GM18868 (cell line): ENCODE data around the gene CREB3L1.
"Not testable (repeated sequence)": the region's sequence is repeated elsewhere in the genome, so short reads cannot be mapped to it uniquely, and the experiment has no call there.

Experiments used
- ATAC-seq: cut with Tn5 transposase; IDR thresholded peaks from one replicate; pipeline ENCODE4 v1.9.1; 2021; ENCODE audit warnings: mild to moderate bottlenecking, moderate library complexity; ENCODE audit not compliant: unreplicated experiment

The CREB3L1 gene

DNA sequence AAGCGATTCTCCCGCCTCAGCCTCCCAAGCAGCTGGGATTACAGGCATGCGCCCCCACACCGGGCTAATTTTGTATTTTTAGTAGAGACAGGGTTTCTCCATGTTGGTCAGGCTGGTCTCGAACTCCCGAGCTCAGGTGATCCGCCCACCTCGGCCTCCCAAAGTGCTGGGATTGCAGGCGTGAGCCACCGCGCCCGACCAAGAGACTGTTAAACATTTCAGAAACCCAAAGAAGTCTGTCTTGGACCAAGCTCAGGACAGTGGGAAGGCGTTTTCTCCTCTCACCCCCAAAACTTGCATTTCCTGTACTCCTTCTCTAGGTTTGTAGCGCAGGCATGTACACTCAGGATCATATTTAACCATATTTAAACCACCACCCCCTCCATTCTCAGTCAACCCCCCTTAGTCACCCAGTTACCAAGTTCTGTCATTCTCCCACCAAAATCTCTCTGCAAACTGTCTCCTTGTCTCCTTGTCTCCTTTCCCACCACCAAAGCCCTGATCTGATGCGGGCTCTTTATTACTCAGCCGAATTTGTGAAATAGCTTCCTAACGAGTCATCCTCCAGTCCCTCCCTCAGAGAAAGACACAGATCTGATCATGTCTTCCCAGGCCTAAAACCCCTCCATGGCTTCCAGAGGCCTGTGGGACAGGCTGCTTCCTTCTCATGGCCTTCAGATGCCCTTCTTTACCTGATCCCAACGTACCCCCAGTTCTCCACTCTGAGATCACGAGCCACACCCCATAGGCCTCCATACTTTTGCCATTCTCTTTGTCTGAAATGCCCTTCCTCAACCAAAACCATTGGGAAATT is 29.0 kb upstream of the CREB3L1 start:
- no peak for ATAC-seq

DNA sequence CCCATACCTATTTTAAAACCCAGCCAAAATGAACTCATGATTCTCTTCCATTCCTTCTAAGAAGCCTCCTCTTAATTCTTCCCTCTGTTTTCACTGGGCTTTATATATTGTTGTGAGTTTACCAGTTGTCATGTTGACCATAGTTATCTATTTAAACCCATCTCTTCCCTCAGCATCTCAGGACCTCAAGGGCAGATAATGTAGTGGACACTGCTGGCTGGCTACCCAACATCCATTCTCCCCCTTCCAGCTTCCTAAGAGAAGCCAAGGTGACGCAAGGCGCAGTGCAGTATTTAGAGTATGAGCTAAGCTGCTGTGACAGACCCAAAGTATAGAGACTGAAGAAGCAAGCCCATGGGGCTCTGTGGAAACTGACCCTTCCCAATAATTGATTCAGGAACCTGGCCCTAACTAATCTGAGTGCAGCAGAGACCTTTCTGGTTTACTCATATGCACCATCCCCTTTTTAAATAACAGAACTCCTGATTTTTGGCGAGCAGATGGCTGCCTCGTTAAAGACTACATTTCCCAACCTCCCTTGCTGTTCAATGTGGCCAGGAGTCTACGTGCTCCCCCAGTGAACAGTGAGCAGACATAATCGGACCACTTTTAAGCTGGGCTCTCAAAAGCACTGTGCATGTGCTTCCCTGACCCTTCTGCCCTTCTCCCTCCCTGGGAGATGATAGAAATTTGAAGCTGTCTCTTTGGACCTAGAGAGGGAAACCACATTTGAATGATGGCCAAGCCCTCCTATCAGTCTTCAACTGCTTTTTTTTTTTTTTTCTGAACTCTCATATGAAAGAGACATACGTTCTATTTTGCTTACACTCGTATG is 28.1 kb upstream of the CREB3L1 start:
- no peak for ATAC-seq

DNA sequence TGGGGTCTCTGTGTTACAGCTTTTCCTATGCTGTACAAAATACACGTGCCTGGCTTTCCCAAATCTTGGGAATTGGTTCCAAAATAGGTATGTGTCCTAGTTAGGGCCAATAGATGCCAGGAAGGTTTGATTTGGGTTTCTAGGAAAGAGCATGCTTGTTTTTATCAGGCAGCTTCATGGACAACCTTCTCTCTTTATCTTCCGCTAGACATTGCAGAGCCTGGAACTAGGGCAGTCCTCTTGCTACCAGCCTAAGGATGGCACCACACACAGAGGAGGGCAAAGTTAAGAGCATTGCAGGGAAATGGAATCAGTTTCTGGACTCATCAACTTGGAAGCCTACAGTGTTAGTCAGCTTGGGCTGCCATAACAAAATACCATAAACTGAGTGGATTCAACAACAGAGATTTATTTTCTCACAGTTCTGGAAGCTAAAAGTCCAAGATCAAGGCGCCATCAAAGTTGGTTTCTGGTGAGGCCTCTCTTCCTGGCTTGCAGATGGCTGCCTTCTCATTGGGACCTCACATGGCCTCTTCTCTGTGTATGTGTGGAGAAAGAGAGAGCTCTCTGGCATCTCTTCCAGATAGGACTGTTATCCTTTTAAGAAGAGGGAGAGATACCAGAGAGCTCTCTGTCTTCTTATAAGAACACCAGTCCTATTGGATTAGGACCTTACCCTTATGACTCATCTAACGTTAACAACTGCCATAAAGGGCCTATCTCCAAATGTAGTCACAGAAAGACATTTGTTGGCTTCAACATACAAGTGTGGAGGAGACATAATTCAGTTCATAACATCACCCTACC is 27.3 kb upstream of the CREB3L1 start:
- ATAC-seq = no peak

DNA sequence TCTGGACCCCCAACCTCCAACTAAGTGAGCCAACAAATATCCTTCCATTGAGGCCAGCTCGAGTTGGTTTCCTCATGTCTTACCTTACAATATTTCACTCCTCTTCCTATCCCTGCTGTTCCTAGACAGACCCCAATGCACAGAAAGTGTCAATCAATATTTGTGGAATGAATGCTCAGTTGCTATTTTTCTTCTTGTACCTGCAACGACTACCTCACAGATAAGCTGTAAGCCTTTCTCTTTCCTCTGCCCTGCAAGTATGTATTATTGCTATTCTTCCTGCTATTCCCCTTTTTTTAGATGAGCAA is 26.8 kb upstream of the CREB3L1 start:
- ATAC-seq = no peak

DNA sequence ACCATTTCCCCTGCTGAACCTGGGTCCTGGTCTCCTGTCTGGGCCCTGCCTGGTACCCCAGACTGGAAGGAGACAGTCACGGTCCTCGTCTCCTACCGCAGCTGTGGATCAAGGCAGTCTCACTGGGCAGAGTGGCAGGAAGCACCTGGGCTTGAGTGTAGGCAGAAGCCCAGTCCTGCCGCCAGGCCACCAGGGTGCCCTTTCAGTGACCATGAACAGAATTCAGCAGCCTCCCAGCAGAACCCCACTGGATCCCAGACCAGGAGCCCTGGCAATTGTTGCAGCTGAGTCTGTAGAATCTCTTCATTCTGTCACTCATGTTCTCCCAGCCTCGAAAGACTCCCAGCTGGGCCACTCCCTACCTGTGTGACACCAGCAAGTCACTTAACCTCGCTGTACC is 25.5 kb upstream of the CREB3L1 start:
- no peak for ATAC-seq

DNA sequence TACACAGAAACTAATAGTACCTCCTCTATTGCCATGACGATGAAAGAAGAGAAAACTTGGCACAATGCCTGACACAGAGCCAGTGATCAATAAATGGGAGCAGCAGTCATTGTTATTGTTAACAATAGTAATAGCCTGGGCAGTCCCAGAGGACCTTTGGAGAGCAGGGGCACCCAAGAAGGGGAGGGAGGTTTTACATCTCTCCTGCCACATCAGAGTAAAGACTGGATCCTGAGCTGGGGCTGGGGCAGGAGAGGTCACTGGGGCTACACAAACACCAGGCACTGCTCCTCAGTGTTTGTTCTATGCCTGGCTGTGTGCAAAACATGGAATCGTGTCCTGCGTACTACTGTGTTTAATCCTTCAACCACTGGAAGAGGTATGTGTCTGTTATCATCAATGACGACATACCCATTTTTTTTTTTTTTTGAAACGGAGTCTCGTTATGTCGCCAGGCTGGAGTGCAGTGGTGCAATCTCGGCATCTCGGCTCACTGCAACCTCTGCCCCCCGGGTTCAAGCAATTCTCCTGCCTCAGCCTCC is 25.0 kb upstream of the CREB3L1 start:
- ATAC-seq = no peak

DNA sequence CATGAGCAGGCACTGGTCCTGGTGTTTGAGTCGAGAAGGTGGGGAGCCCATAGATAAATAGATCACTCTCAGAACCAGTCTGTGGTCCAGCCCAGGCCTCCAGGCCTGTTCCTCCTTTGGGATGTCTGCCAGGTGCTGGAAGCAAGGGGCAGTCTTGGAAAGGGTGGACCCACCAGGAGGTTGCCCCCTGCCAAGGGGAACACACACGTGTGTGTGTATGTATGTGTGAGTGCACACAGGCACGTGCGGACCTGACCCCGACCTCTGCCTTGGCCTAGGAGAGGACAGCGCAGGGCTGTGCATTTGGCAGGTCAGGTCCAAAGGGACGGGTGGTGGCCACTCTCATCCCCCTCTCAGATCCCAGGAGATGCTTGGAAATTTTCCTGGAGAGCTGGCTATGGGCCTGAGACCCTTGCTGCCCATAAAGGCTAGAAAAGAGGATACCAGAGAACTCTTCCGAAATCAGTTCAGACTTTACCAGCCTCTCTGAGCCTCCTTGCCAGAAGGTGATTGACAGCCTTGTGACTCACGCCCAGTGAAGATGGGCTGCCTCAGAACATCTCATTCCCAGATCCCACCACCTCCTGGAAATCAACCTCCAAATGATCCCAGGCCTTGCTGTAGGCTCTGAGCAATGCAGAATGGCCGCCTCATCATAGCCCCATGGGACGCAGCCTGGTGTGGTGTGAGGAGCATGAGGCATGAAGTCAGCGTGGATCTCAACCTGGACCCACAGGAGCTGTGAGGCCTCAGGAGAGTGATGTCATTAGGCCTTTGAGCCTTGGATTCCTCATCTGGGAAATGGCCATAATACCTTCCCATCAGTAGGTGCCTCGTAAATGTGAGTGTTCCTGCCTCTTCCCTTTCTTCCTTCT is 24.0 kb upstream of the CREB3L1 start:
- no peak for ATAC-seq

DNA sequence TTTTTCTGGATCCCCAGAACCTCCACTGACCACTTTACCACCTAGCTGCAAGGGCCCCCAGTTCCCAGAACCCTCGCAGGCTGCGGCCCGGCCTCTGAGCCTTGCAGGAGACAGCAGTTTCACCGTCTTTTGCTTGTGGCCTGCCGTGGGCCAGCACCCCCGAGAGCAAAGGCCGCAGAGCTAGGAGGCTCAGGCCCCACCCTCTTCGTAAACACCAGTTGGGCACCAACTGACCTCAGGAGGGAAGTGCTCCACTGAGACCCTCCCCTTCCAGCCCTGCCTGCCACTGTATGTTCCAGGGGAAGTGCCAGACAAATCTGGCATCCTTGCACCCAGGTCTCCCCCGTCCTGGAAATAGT is 23.4 kb upstream of the CREB3L1 start:
- no peak for ATAC-seq

DNA sequence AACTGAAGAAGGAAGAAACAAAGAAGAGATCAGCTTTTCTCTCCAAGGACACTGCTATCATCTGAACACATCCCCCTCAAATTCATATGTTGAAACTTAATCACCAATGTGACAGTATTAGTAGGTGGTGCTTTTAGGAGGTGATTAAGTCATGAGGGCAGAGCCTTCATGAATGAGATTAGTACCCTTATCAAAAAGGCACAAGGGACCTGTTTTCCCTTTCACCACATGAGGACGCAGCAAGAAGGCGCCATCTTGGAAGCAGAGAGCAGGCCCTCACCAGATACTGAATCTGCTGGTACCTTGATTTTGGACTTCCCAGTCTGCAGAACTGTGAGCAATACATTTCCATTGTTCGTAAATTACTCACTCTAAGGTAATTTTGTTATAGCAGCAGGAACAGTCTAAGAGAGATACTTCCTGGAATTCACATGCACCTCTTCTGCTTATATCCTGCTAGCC is 20.9 kb upstream of the CREB3L1 start:
- ATAC-seq = no peak

DNA sequence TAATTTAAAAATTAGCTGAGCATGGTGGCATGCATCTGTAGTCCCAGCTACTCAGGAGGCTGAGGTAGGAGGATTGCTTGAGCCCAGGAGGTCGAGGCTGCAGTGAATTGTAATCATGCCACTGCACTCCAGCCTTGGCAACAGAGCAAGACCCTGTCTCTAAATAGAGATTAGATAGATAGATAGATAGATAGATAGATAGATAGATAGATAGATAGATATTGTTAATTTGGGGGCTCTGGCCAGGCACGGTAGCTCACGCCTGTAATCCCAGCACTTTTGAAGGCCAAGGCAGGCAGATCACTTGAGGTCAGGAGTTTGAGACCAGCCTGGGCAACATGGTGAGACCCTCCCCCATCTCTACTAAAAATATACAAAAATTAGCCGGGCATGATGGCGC is 18.1 kb upstream of the CREB3L1 start:
- not testable (repeated sequence) for ATAC-seq

DNA sequence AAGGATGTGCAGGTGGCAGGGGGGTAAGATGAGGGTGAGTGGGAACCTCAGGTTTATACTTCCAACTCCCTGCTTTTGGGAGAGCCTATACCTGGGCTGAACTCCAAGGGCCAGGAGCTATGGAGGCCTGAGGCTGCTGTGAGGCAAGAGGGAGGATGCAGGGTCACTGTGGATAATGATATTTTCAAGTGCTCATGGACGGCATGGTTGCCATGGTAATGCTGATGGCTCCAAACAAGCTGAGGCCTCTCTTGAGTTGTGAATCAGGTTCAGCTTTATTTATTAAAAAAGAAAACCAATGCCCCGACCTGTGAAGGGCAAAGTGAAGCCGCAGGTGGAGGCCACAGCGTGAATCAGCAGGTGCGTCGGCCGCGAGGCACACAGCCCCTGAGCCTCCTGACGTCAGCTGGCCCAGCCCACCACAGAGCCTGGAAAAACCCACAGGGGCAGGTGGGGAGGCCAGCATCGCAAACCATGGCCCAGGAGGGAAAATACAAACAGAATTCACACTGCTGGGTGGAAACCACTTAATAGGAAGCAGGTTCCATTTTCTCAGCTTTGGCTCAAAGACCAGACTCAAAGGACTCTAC is 17.4 kb upstream of the CREB3L1 start:
- no peak for ATAC-seq

DNA sequence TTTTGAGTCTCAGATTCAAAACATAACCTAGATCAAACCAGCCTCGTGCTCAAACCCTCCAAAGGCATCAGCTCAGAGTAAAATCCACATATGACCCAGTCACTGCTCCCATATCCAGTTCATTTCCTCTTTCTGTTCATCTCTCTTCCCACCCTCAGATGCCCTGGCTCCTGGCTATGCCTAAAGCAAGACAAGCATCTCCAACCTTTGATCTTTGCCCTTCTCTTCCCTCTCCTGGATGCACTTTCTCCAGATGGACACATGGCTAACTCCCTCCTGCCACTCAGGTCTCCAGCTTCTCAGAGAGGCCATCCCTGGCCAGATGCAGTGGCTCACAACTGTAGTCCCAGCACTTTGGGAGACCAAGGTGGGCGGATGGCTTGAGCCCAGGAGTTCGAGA is 14.3 kb upstream of the CREB3L1 start:
- ATAC-seq = no peak

DNA sequence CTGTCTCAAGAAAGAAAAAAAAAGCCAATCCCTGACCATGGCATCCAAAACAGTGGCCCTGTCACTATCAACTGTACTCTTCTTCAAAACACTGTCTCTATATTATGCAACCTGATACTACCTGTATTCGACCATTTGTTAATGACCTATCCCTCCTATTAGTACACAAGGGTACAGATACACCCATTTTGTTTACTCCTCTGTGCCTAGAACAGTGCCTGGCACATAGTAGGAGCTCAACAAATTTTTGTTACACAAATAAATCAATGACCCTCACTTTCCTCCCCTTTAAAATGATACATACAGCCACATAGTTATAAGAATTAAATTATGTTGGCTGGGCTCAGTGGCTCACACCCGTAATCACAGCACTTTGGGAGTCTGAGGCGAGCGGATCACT is 13.4 kb upstream of the CREB3L1 start:
- no peak for ATAC-seq

DNA sequence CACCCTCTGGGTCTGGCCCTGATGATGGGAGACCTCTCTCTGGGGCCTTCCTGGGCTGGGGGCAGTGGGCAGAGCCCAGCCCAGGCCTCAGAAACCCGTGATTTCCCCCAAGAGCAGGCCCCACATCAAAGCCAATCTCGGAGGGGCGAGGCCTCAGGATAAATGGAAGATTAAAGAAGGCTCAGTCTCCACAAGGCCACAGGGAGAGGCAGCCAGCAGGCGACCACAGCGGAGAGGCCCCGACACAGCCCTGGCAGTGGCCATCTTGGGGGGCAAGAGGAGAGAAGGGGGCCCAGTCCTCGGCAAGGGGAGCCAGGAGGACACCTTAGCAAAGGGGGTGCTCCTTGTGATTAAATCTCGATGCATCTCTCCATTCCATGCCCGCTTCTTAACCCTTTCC is 12.5 kb upstream of the CREB3L1 start:
- ATAC-seq = no peak

DNA sequence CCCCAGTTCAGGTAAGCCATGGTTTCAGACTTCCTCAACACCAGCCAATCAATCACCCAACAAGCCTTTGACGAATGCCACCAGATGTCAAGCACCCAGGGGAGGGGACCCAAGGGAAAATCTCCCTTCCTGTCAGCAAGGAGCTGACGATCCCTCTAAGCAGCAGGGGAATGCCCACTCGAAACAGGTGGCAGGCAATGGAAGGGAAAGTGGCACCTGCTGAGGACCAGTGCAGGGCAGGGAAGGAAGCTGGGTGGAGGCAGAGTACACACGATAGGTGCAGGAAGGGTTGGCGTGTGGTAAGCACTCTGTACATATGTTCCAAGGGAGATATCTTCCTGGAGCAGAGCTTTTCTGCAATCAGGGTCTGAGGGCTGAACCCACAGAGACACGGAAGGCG is 11.7 kb upstream of the CREB3L1 start:
- ATAC-seq = peak; percentile 37

DNA sequence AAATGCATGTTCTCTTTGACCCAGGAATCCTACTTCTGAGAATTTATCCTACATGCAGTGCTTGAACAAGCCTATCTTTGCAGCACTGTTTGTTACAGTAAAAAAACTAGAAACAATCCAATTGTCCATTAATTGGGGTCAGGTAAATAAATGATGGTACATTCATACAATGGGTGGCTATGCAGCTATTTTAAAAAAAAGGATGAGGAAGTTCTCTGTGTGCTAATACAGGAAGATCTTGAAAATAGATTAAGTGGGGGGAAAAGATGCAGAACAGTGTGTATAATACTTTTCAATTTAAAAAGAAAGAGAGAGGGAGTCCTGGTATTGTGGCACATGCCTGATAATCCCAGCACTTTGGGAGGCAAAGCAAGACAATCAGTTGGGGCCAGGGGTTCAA is 9.5 kb upstream of the CREB3L1 start:
- ATAC-seq = no peak

DNA sequence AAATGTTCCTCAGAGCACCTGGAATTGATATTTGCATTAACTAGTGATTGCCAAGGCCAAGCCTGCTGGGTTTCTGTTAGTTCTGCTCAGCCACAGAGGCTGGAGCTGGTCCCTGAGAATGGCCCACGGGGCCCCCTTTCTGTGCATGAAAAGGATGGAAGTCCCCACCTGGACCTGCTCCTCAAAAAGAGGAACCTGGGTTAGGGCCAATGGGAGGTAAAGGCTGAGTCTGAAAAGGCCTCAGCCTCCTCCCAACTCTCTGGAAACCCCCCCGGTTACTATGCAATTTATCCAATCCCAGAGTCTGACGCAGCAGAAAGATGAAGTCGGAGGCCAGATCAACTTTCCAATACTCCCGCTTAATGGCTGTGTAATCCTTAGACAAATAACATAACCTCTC is 6.8 kb upstream of the CREB3L1 start:
- ATAC-seq = peak; percentile 61

DNA sequence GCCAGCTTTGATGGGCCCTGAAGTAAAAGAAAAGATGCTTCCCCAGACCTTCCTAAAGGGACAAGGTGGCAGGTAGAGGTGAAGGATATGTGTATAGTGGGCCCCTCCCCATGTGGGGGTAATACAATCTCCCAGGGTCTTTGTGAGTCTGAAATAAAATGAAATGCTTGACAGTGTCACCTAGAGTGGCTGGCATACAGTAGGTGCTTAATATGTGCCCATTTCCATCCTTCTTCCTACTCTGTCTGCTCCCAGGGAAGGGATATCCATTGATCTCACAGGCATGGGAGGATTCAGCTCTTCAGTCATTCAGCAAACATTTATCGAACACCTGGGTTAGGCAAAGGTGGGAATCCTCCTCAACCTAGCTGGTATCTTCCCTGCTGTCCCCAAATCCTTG is 6.1 kb upstream of the CREB3L1 start:
- no peak for ATAC-seq

DNA sequence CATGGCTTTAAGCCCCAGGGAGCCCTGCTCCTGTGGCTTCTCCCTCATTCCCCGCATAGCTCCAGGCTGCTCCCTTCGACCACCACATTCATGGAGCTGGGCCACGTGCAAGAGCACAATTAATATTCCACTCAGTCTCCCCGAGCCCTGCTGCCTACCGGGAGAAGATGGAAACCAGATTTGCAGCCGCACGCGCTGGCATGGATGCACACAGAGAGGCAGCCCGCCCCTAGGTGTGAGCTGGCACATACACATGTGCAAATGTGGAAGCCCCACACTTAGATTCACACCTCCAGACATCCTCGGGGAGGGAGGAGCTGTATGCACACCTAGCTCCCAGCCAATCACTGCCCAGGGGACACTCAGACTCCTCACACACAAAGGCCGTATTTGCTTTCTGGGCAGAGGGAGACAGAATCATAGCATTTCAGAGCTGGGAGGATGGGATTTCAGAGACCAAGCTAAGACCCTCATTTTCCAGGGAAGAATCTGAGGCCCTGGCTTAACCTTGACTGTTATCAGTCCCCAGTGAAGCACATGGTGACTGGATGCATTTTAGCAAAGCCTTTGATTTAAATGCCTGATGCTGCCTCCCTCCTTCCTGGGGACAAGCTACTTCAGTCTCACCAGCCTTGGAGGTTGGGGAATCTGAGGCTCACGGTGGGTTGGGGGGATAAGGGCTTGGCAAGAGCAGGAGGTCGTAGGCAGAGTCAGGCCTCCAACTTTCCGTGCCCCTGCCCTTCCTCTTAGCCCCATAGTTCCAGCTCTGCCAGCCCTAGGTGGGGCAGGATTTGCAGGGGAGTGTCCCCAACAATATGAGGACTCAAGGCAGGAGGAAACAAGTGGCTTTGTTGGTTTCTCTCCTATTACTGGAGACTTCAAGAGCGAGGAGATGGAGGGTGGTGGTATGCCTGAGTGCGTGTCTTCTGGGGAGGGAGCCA is 5.3 kb upstream of the CREB3L1 start:
- ATAC-seq = no peak
